WTC11 (cell line): Measurements from ENCODE around the gene C1QL1. TPM values are rescaled to one million over a fixed set of nuclear protein-coding genes. Genes with fewer than 3 reads are reported as not detected.

Source experiments
- ATAC-seq: fragments of 200-7000 bp; cut with Tn5 transposase; 2 replicates; pipeline ENCODE4 v1.10.0; 2021; ENCODE audit warnings: mild to moderate bottlenecking, moderate library complexity
- CTCF ChIA-PET: fragments of 300-600 bp; sonication (Branson Sonifier 250); formaldehyde crosslinking; loops from one replicate; lab custom pipeline; 2021; ENCODE audit warnings: antibody characterized with exemption; lab: Charles Lee
- POLR2A ChIA-PET: fragments of 350-600 bp; sonication (Branson Sonifier 250); formaldehyde crosslinking; loops from one replicate; lab custom pipeline; 2021; ENCODE audit warnings: antibody characterized with exemption; lab: Charles Lee
- DNase-seq: peaks from one replicate; pipeline ENCODE4 v3.0.0; 2021; ENCODE audit warnings: low spot score
- H3K27ac Mint-ChIP-seq: 2 replicates; pipeline ENCODE4 v1.8.0; 2021; ENCODE audit warnings: mixed read lengths
- H3K27me3 Mint-ChIP-seq: 2 replicates; pipeline ENCODE4 v1.8.0; 2021; ENCODE audit warnings: low read depth, mild to moderate bottlenecking, moderate library complexity, mixed read lengths
- H3K36me3 Mint-ChIP-seq: 2 replicates; pipeline ENCODE4 v1.8.0; 2021; ENCODE audit warnings: mixed read lengths
- H3K4me1 Mint-ChIP-seq: 2 replicates; pipeline ENCODE4 v1.8.0; 2022; ENCODE audit warnings: mixed read lengths
- H3K4me3 Mint-ChIP-seq: 2 replicates; pipeline ENCODE4 v1.8.0; 2021; ENCODE audit warnings: mild to moderate bottlenecking, moderate library complexity, mixed read lengths
- H3K9me3 Mint-ChIP-seq: 2 replicates; pipeline ENCODE4 v1.8.0; 2021; ENCODE audit warnings: mixed read lengths
- AR ChIP-seq: fragments of 250-450 bp; sonication (Bioruptor Pico); IDR thresholded peaks from 2 replicates; pipeline ENCODE4 v1.9.0; 2021; ENCODE audit warnings: mild to moderate bottlenecking
- E2F4 ChIP-seq: sonication (generic); formaldehyde crosslinking; IDR thresholded peaks from 2 replicates; pipeline ENCODE4 v1.8.1; 2022; ENCODE audit warnings: low read depth, mild to moderate bottlenecking, moderate library complexity, missing genetic modification reagents, borderline replicate concordance
- FOXK1 ChIP-seq: sonication (generic); formaldehyde crosslinking; IDR thresholded peaks from 2 replicates; pipeline ENCODE4 v1.8.0; 2022; ENCODE audit warnings: mild to moderate bottlenecking, moderate library complexity, missing genetic modification reagents
- GABPB1 ChIP-seq: sonication (generic); formaldehyde crosslinking; IDR thresholded peaks from 2 replicates; pipeline ENCODE4 v1.8.1; 2023; ENCODE audit warnings: mild to moderate bottlenecking, missing genetic modification reagents
- HMGA2 ChIP-seq: fragments of 250-450 bp; sonication (Bioruptor Pico); IDR thresholded peaks from 2 replicates; pipeline ENCODE4 v1.4.0; 2021; ENCODE audit warnings: mild to moderate bottlenecking, moderate library complexity
- HMGXB4 ChIP-seq: sonication (generic); formaldehyde crosslinking; IDR thresholded peaks from 2 replicates; pipeline ENCODE4 v1.8.1; 2023; ENCODE audit warnings: mild to moderate bottlenecking, moderate library complexity, missing genetic modification reagents
- KAT7 ChIP-seq: sonication (generic); formaldehyde crosslinking; IDR thresholded peaks from 2 replicates; pipeline ENCODE4 v1.8.1; 2023; ENCODE audit warnings: missing genetic modification reagents, mild to moderate bottlenecking, borderline replicate concordance
- ZNF232 ChIP-seq: sonication (generic); formaldehyde crosslinking; IDR thresholded peaks from 2 replicates; pipeline ENCODE4 v1.8.0; 2022; ENCODE audit warnings: mild to moderate bottlenecking, missing genetic modification reagents
- ZNF396 ChIP-seq: fragments of 250-450 bp; sonication (Bioruptor Pico); IDR thresholded peaks from 2 replicates; pipeline ENCODE4 v1.8.0; 2021; ENCODE audit warnings: mild to moderate bottlenecking, moderate library complexity, borderline replicate concordance
- ZNF423 ChIP-seq: fragments of 250-450 bp; sonication (Bioruptor Pico); IDR thresholded peaks from 2 replicates; pipeline ENCODE4 v2.1.2; 2022; ENCODE audit warnings: mild to moderate bottlenecking, moderate library complexity
- ZNF512 ChIP-seq: sonication (generic); formaldehyde crosslinking; IDR thresholded peaks from 2 replicates; pipeline ENCODE4 v1.8.1; 2022; ENCODE audit warnings: missing genetic modification reagents, borderline replicate concordance
- ZNF671 ChIP-seq: fragments of 250-450 bp; sonication (Bioruptor Pico); IDR thresholded peaks from 2 replicates; pipeline ENCODE4 v1.8.0; 2021; ENCODE audit warnings: mild to moderate bottlenecking
- total RNA-seq: library from RNA; stranded (reverse); gene quantifications from 3 replicates; pipeline ENCODE4 v1.2.3, GENCODE V29; 2021
- TF ChIP-seq, protein P1 (sequence below): sonication (generic); formaldehyde crosslinking; IDR thresholded peaks from 2 replicates; pipeline ENCODE4 v1.8.0; 2022; ENCODE audit warnings: mild to moderate bottlenecking, missing genetic modification reagents
- TF ChIP-seq, protein P2 (sequence below): fragments of 250-450 bp; sonication (Bioruptor Pico); conservative IDR thresholded peaks from 2 replicates; pipeline ENCODE4 v1.9.0; 2021; ENCODE audit warnings: mild to moderate bottlenecking

C1QL1 gene
- total RNA-seq, 1 experiment from 2014 or later: 13.4 TPM

DNA sequence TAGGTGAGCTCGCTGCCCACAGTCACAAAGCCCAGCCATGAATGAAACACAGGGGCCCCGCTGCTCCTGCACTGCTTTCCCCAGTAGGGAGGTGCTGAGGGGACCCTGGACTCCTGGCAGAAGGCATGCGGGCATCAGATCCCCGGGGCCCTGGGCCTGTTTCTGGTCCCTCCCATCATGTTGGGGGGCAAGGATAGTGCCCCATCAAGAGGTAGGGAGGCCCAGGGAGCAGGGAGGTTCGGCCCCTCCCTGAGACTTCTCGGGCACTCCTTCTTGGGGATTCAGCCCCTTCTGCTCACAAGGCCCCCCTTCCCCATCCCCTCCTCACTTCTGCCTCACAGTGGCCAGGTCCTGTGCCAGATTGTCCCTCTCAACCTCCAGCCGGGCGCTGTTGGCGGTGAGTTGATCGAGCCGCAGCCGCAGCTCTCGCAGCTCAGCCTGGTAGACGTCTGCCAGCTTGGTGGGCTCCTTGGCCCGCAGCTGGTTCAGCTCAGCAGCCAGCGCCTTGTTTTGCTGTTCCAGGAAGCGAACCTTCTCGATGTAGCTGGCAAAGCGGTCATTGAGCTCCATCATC, 53.3 kb downstream of the C1QL1 start (continued):
- TF ChIP-seq HMGXB4 (CRISPR knock-in tag): no peak
- no peak for TF ChIP-seq HMGA2
- TF ChIP-seq, protein P1, sequence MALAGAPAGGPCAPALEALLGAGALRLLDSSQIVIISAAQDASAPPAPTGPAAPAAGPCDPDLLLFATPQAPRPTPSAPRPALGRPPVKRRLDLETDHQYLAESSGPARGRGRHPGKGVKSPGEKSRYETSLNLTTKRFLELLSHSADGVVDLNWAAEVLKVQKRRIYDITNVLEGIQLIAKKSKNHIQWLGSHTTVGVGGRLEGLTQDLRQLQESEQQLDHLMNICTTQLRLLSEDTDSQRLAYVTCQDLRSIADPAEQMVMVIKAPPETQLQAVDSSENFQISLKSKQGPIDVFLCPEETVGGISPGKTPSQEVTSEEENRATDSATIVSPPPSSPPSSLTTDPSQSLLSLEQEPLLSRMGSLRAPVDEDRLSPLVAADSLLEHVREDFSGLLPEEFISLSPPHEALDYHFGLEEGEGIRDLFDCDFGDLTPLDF: no peak
- no peak for TF ChIP-seq ZNF423 (CRISPR knock-in tag)
- no peak for TF ChIP-seq ZNF512 (CRISPR knock-in tag)
- no peak for TF ChIP-seq ZNF671
- no peak for TF ChIP-seq E2F4

- DNase-seq (no peak), ATAC-seq (no peak)
- Mint-ChIP-seq H3K9me3 (no peaks in the 10 kb centered on the region), H3K27me3 (peaks cover 39% of the 10 kb centered on the region), H3K36me3 (no peaks in the 10 kb centered on the region), H3K27ac (no peak overlapping the region), H3K4me1 (peaks cover 5% of the 10 kb centered on the region; the same call in 1 of the 2 replicates), H3K4me3 (no peak overlapping the region)
- TF ChIP-seq AR (CRISPR knock-in tag) (no peak), ZNF396 (CRISPR knock-in tag) (no peak), GABPB1 (no peak), KAT7 (CRISPR knock-in tag) (no peak), FOXK1 (CRISPR knock-in tag) (no peak), ZNF232 (no peak)
- TF ChIP-seq, protein P2, sequence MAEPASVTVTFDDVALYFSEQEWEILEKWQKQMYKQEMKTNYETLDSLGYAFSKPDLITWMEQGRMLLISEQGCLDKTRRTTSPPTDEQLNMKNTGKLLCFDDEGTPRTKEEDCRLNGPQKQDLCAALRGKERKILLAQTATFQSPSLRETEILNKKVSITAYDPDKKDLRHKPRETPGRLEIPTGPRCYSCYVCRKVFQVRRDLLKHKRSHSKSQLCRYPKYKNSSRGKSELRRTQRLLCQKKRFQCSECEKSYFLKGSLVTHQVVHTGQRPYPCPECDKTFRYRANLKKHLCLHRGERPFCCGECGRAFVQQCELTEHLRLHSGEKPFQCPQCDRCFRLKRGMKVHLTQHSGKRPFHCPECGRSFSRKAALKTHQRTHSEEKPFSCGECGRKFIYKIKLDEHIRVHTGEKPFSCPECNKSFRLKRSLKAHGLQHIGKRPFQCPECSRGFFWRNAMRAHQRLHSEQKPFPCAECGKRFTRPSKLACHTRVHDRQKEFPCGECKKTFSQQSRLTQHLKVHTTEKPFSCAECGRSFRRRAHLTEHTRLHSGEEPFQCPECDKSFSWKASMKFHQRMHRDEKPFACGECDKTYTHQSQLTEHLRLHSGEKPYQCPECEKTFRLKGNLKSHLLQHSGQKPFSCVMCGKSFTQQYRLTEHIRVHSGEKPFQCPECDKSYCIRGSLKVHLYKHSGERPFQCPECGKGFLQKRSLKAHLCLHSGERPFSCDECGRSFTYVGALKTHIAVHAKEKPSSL: no peak
- ChIA-PET CTCF (interaction anchor here (0.6 to 3.2 kb wide), 5 partner anchors 54 to 222 kb away, joined by 3 to 9 read pairs (median 4); partner anchors contain the start of genes ACBD4 and C1QL1), POLR2A (no interaction called here)
Measured at GRCh38 chr17:44914148-44914547, 54.0 kb downstream of the C1QL1 start.
